ENCODE data around the gene CCL22.

- TF ChIP-seq CTCF (IDR thresholded peaks at IDR 0.05), result no peak
- TF ChIP-seq POLR2A (IDR thresholded peaks at IDR 0.05), result no peak
These were observed 38.9 kb upstream of the CCL22 start for GRCh38 chr16:57319646-57320045.
